Suprapubic skin (tissue), 4 donors: ENCODE data around the gene FCMR.

Experiments used
- EP300 ChIP-seq: sonication (generic); formaldehyde crosslinking; IDR thresholded peaks from one replicate; pipeline ENCODE4 v1.6.1; 2017; ENCODE audit warnings: antibody characterized with exemption
- POLR2A ChIP-seq, 2 donors: fragments of 450-650 bp; IDR thresholded peaks; one replicate each; pipeline ENCODE4 v1.6.1; 2017; ENCODE audit warnings: antibody characterized with exemption in 2 of 2, mild to moderate bottlenecking in 2 of 2, moderate library complexity in 2 of 2
- POLR2AphosphoS5 ChIP-seq, 3 donors: sonication (generic); formaldehyde crosslinking; IDR thresholded peaks; one replicate each; pipeline ENCODE4 v1.6.1; 2017; ENCODE audit warnings: antibody characterized with exemption in 3 of 3
- TF ChIP-seq, protein P1 (sequence below), 2 donors: fragments of 200-600 bp in 1 of 2; fragments of 450-650 bp in 1 of 2; sonication (generic) in 1 of 2; IDR thresholded peaks; one replicate each; pipeline ENCODE4 v1.5.1; 2016 to 2019; ENCODE audit warnings: antibody characterized with exemption in 2 of 2, mild to moderate bottlenecking in 1 of 2, moderate library complexity in 1 of 2

DNA sequence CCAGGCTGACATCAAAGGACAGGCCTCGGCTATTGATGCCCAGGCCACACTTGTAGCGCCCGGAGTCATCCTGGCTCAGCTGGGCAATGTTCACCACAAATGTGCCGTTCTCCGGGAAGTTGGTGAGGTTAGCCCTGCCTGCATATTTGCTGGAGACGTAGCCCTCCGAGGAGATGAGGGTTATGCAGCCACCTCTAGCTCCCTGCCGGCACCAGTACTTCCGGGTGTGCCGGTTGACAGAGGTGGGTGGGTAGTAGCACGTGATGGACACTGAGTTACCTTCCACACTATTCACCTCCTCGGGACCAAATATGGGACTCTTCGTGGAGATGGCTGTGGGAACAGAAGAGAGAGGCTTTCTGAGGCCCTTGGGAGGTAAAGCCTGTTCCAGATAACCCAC lies 17.4 kb upstream of the FCMR start:
- TF ChIP-seq POLR2AphosphoS5 (IDR thresholded peaks at IDR 0.05) (no peak), EP300 (no peak), POLR2A (IDR thresholded peaks at IDR 0.05) (no peak)
- TF ChIP-seq, protein P1, sequence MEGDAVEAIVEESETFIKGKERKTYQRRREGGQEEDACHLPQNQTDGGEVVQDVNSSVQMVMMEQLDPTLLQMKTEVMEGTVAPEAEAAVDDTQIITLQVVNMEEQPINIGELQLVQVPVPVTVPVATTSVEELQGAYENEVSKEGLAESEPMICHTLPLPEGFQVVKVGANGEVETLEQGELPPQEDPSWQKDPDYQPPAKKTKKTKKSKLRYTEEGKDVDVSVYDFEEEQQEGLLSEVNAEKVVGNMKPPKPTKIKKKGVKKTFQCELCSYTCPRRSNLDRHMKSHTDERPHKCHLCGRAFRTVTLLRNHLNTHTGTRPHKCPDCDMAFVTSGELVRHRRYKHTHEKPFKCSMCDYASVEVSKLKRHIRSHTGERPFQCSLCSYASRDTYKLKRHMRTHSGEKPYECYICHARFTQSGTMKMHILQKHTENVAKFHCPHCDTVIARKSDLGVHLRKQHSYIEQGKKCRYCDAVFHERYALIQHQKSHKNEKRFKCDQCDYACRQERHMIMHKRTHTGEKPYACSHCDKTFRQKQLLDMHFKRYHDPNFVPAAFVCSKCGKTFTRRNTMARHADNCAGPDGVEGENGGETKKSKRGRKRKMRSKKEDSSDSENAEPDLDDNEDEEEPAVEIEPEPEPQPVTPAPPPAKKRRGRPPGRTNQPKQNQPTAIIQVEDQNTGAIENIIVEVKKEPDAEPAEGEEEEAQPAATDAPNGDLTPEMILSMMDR (IDR thresholded peaks at IDR 0.05), result no peak
